Measurements from ENCODE around the gene ZNF771. TPM values are rescaled to one million over a fixed set of nuclear protein-coding genes. Genes with fewer than 3 reads are reported as not detected.
A peak's percentile ranks its signal among the peaks of the same experiment; 100 is the strongest.

ZNF771 gene
- total RNA-seq, 3 donors from 2014 or later (not counting 1 experiment from before 2014, with no cell fraction given) = 0.70 to 1.4 (median 1.4) TPM

- no peak overlapping the region for H3K4me3 ChIP-seq (ENCODE audit: low read length)
- Mint-ChIP-seq H3K27me3 (ENCODE audit: low read depth in 2 of 2) (no peaks in the 10 kb centered on the region), H3K4me1 (peaks cover 57 to 64% of the 10 kb centered on the region in 2 donors), H3K9me3 (no peaks in the 10 kb centered on the region), H3K4me3 (peak overlapping the region; percentile 79), H3K36me3 (no peaks in the 10 kb centered on the region), H3K27ac (peak overlapping the region; percentile 99 to 100)
- ATAC-seq (no peak), DNase-seq (no peak)
- no peak overlapping the region for H3K27ac ChIP-seq (ENCODE audit: low read length)
- WGBS (ENCODE audit: insufficient coverage) = 91% methylated on average over 4 of the region's 4 CpGs
- H3K36me3 ChIP-seq (ENCODE audit: control insufficient read depth, insufficient read depth, low read length) = peaks cover 16% of the 10 kb centered on the region
- intact Hi-C loops (cut with micrococcal nuclease) = no loop called here
- no peaks in the 10 kb centered on the region for H3K27me3 ChIP-seq (ENCODE audit: control insufficient read depth, insufficient read depth, low read length)
- no peaks in the 10 kb centered on the region for H3K9me3 ChIP-seq (ENCODE audit: control insufficient read depth, insufficient read depth, low read length)
- TF ChIP-seq CTCF (IDR thresholded peaks at IDR 0.05) = no peak
- H3K4me1 ChIP-seq (ENCODE audit: control insufficient read depth, insufficient read depth, low read length) = peaks cover 79% of the 10 kb centered on the region
Measured at GRCh38 chr16:30380072-30380802, 27.2 kb upstream of the ZNF771 start.

GRCh38 chr16:30380803-30381208 lies 26.6 kb upstream of the ZNF771 start:
- no peak for ATAC-seq
- H3K36me3 ChIP-seq (ENCODE audit: control insufficient read depth, insufficient read depth, low read length) = peaks cover 16% of the 10 kb centered on the region
- 82% methylated on average over 6 of the region's 6 CpGs for WGBS (ENCODE audit: insufficient coverage)
- Mint-ChIP-seq H3K4me1 (peaks cover 57 to 64% of the 10 kb centered on the region in 2 donors), H3K9me3 (no peaks in the 10 kb centered on the region), H3K27ac (peak overlapping the region; percentile 99 to 100), H3K4me3 (peak overlapping the region; percentile 79), H3K36me3 (no peaks in the 10 kb centered on the region), H3K27me3 (ENCODE audit: low read depth in 2 of 2) (no peaks in the 10 kb centered on the region)
- H3K27me3 ChIP-seq (ENCODE audit: control insufficient read depth, insufficient read depth, low read length) = no peaks in the 10 kb centered on the region
- peaks cover 79% of the 10 kb centered on the region for H3K4me1 ChIP-seq (ENCODE audit: control insufficient read depth, insufficient read depth, low read length)
- H3K27ac ChIP-seq (ENCODE audit: low read length) = peak overlapping the region; percentile 42
- no peaks in the 10 kb centered on the region for H3K9me3 ChIP-seq (ENCODE audit: control insufficient read depth, insufficient read depth, low read length)
- no peak for TF ChIP-seq CTCF (IDR thresholded peaks at IDR 0.05)
- H3K4me3 ChIP-seq (ENCODE audit: low read length) = no peak overlapping the region
- peak in 1 of 2 donors; percentile 45 for DNase-seq
- intact Hi-C loops (cut with micrococcal nuclease) = no loop called here

GRCh38 chr16:30381291-30382041 lies 25.9 kb upstream of the ZNF771 start:
- ATAC-seq = no peak
- peak overlapping the region; percentile 99 to 100 for H3K27ac Mint-ChIP-seq
- DNase-seq = peak in 1 of 2 donors; percentile 50
- Histone ChIP-seq H3K27ac (ENCODE audit: low read length) (peak overlapping the region; percentile 82), H3K36me3 (ENCODE audit: control insufficient read depth, insufficient read depth, low read length) (peaks cover 11% of the 10 kb centered on the region), H3K27me3 (ENCODE audit: control insufficient read depth, insufficient read depth, low read length) (no peaks in the 10 kb centered on the region), H3K4me1 (ENCODE audit: control insufficient read depth, insufficient read depth, low read length) (peaks cover 75% of the 10 kb centered on the region), H3K9me3 (ENCODE audit: control insufficient read depth, insufficient read depth, low read length) (no peaks in the 10 kb centered on the region), H3K4me3 (ENCODE audit: low read length) (peak overlapping the region; percentile 55)
- no peaks in the 10 kb centered on the region for H3K9me3 Mint-ChIP-seq
- TF ChIP-seq CTCF (IDR thresholded peaks at IDR 0.05) = no peak
- H3K27me3 Mint-ChIP-seq (ENCODE audit: low read depth in 2 of 2) = no peaks in the 10 kb centered on the region
- peak overlapping the region; percentile 84 for H3K4me3 Mint-ChIP-seq
- peaks cover 57 to 64% of the 10 kb centered on the region in 2 donors for H3K4me1 Mint-ChIP-seq
- intact Hi-C loops (cut with micrococcal nuclease) = no loop called here
- no peaks in the 10 kb centered on the region for H3K36me3 Mint-ChIP-seq
- WGBS (ENCODE audit: insufficient coverage) = 76% methylated on average over 7 of the region's 13 CpGs
